Measurements from ENCODE around the gene SCO1.
"Not testable (repeated sequence)": the region's sequence is repeated elsewhere in the genome, so short reads cannot be mapped to it uniquely, and the experiment has no call there.

The SCO1 gene

DNA sequence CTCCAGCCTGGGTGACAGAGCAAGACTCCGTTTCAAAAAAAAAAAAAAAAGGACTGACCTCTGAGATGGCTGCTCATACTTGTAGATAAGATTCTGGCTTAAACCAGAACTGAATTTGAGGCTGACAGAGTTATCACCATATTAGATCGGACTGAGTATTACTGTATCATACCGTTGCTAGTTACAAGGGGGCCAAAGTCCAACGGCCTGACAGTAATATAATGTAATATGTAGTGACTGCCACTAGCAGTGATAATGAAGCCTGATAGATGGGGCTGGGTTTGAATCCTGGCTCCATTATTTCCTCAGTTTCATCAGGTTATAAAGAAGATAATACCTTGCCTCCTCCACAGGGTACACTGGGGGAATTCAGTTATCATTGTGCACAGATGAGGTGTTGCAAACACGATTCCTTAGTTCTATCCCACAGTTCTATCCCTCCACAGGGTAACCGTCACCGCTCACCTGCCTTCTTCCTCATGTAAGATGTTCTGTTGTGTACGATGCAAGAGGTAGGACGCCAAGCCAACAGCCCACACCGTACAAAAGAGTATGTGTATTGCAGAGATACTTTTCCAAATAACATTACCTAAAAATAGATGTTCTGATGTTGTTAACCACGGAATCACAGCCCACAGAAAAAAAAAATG is 27.3 kb upstream of the SCO1 start:
- no peak for DNase-seq

DNA sequence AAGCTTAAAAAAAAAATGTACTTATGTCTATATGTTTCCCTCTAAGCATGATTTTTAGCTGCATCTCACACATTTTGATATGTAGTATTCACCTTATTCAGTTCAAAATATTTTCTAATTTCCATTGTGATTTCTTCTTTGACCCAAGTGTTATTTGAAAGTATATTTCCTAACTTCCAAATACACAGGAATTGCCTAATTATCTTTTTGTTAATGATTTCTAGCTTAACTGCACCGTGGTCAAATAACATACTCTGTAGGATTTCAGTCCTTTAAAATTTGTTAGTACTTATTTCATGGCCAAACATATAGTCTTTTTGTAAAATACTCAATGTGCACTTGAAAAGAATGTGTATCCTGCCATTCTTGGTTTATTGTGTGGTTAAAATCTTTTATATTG is 21.2 kb upstream of the SCO1 start:
- DNase-seq, result no peak

DNA sequence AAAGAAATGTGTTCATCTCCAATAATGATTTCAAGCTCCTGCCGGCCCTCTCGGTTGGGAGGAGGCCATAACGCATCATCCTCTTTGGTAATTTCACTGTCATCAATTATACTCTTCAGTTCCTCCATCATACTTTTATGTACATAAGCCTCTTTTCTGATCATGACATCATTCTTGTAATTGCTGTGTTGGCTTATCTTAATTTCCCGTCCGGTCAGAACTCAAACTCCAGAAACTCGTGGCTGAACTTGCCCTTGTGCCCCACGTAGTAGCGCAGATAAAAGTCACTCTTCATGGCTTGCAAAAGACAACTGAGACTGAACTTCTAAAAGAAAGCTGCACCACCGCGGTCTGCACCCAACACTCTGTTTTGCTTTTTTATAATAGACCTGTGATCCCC is 18.9 kb upstream of the SCO1 start:
- DNase-seq, result no peak

DNA sequence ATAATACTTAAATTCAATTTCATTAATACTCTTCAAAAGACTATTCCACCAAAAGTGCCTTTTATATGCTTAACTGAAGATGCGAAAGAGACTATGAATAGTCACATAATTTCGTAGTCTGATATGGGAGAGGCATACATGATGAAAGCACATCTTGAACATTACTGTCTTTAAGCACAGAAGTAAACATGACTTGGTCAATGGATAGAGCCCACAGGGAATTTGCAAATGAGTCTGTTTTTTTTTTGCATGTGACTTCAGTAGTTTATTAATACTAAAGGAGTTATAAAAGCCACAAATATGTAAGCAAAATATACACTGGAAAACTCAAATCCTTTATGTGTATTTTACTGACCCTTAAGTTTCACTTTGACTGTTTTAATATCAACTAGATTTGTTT is 16.0 kb upstream of the SCO1 start:
- DNase-seq, result no peak

DNA sequence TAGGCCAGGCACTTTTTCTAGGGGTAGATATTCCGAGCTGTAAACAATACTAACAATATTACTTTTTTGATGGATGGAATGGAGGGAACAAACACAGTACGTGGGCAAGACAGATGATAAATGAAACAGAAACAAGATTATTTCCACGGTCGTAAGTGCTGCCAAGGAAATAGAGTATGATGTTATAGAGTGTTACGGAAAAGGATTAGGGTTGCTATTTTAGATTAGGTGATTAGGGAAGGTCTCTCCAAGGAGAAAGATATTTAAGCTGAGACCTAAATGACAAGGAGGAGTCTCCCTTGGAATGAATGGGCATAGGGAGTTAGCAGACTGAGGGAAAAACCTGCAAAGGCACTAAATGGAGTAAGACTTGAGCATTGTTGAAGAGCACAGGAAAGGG is 8.4 kb upstream of the SCO1 start:
- no peak for DNase-seq

DNA sequence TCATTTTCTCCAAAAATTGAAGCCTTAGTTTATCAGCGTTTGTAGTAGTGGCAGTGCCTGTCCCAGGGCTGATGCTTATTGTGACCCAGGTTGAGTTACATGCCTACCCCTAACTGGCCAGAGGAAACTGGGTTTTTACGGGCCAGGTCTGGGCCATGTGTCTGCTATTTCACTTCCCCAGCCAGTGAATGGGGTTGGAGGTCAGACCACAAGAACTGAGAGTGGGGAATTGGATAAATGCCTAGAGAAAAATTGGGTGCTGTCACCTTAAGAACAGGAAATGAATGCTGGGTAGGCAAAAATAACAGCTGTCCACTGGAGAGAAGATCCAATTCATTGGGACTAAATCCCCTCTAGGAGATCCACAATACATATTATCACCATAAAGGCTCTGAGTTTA is 5.2 kb upstream of the SCO1 start:
- no peak for DNase-seq

DNA sequence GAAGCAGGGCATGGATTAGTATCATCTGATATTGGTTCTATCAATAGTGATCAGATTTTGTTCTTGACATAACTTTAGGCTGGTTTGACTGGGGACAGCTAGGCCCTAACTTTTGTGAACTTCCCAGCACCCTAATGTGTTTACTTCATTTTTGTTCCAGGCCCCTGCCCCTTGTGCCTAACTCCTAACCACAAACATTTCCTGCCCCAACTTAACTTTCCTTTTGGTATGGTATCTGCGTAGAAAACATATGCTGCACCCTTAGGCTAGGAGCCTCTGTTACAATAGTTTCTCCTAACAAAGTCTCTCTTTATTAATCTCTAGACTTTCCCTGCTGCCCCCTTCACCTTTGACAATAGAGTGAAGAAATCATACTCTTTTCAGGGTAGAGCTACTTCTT is 2.5 kb upstream of the SCO1 start:
- no peak for DNase-seq

DNA sequence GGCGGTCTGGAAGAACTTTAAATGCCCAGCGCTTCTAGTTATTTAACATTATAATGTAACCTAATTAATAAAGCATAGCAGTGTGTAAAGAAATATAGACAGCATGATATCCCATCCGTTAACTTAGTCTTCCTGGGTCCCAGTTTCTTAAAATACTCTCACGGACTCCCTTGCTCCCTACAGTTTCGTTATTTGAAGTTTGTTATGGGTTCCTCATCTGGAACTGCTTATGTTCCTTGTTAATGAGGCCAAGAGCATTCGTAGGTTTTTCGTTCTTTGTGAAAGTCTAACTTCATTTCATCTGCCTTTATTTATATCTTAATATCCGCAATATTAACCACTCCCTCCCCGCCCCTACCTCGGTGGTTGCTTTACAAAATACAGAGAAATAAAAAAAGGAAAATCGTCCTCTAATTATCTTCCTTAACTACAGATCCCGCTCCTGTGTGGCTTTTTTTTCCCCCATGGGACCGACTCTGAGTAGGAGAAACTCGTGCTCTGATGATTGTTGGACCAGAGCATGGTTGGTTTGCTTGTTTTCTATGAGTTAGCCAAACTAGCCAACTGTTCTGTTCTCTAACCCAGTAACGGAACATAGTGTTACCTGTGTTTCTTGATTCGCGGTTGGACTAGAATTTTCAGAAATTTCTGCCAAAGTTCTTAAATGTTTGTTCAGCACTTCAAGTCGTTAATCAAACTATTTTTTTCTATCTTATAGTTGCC is 924 bp upstream of the SCO1 start:
- DNase-seq, result no peak

DNA sequence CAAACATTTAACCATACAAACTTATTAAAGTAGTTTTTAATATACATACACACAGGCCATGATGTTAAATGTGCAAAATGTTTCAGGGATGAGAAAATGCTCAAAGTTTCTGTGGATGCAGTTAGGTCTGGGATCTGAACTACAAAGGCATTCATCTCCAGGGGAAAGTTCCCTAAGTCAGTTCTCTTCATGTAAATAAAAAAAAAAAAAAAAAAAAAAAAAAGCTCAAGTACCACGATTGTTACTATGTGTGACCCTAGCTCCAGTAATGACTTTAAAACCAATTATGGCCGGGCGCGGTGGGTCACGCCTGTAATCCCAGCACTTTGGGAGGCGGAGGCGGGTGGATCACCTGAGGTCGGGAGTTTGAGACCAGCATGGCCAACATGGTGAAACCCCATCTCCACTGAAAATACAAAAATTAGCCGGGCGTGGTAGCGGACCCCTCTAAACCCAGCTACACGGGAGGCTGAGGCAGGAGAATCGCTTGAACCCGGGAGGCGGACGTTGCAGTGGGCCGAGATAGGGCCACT is 1.4 kb downstream of the SCO1 start:
- DNase-seq, result not testable (repeated sequence)

DNA sequence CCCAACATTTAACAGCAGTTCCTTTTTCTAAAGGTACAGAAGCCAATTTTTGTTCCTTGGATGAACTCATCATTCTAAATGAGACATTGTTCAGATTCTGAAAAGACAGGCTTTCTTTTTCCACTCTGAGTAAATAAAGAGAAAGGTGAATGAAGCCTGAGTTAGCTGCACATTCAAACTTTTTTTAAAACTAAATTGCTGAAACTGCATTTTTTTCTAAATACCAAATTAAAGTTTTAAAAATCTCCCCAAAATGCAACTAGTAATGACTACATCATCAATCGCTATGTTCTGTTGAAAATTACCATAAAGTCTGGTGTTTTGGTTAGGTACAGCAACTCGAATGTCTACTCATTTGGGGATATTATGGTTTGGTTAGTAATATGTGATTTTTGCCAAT is 9.8 kb downstream of the SCO1 start:
- DNase-seq, result no peak

DNA sequence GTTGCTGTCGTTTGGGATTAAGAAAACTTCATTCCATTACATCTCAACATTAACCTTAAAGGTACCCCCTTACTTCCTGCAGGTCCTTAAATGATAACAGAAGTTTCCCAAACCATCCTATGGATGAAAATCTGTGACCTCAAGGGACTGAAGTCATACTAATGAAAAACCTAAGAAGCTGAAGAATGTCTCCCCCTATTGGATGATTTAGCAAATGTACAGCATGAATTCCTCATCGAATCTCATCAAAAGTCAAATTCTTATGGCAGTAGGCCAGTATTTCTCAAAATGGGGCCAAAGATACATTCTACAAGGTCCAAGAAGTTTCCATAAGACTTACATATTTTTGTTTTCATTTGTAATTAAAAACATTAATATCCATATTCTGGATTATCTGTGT is 13.5 kb downstream of the SCO1 start:
- peak; percentile 20 for DNase-seq

DNA sequence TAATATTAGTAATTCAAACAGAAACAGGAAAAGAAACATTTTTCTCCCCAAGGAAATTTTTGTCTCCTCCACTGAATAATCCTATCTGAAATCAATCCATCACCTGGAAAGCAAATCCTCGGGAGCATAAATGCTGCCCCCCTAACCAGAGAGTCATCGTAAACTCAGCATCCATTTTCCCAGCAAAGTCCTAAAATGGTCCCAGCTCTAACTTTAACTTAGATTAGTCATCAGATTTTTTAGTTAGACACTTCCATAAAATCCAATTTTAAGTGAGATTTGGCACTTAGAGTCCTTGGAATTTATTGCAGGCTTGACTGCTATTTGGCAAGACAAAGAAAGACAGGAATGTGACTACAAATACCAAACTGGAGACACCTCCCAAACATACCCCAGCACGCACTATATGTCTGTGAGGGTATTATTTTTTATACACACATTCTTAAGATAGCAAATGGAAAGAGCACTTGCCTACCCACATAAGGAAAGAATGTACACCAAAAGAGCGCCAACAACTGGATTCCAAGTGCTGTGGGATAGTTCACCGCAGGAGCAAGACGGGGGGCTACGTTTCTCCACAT is 15.4 kb downstream of the SCO1 start:
- no peak for DNase-seq

DNA sequence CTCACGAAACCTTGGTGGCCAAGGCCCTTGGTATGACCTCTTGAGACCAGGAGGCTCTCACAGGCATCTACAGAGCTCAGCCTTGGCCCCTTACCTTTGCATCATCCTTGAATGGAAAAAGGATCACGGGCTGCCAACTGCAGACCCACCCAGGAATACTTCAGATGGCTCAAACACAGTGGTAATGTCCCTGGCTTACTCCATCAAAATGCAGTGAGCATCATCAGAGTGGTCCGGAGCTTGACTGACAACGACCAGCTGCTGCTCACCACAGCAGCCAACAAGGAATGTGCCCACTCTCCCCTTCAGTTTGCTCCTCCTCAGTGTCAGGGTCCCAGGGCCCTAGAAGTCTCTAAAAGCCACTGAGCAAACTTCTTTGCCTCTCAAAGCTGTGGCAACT is 22.6 kb downstream of the SCO1 start:
- no peak for DNase-seq

DNA sequence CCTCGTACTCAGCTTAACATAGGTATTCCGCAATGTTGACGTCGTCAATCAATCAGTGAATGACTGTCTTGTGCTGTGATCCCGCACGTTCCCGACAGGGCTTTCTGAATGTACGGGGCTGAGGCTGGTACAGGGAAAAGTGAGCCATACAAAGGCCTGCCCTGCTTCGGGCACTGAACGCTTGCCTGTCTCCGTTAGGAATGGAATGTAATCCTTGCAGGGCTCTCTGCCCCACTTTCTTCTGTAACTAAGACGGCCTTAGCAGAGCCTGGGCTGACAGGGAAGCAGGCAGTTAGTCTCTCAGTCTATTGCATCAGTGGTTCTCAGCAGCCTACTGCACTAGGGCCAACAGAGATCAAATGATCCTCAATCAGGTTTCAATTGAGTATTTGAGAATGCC is 24.0 kb downstream of the SCO1 start:
- DNase-seq, result no peak

DNA sequence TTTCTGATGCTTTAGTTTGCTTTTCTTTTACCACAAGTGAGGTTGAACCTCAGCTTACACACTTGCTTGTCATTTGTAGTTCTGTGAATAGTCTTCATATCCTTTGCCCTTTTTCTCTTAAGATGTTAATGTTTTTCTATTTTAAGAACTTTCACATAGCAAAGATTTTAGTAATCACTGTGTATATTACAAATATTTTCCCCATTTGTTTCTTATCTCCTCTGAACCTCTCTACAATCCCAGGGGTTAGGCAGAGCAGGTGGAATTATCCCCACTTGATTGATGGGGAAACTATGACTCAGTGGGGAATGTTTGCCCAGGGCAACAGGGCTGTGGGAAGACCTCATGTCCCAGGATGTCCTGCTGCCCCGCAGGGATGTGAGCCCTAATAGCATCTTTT is 28.6 kb downstream of the SCO1 start:
- no peak for DNase-seq

DNA sequence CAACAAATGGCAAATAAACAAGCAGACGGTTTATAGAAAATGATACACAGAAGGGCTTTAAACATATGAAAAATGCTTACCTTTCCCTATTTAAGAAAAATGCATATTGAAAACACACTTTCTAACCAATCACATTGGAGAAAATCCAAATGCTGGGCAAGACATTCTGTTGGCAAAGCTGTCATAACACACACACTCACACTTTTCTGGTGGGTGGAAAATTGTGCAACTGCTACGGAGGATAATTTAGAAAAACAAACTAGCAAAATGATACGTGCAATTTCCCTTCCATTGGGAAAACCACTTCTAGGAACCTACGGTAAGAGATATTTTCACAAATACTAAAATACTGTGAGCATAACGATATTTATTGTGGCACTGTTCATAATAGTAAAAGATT is 30.4 kb downstream of the SCO1 start:
- DNase-seq, result no peak

DNA sequence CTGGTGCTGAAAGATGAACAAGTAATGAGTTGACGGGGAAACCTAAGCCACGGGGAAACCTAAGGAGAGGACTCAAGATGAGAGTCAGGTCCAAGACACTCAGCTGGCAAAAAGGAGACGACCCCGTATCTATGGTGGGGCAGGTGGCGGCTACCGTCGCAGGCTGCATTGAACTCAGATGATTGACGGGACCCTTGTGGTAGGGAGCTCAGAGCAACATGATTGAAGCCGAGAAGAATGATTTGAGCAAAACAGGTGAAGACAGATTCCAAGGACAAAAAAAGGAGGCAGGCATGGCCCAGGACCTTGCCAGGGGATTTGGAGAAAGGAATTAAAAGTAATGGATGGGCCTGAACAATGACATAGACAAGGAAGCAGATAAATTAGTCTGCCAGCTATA is 32.8 kb downstream of the SCO1 start:
- no peak for DNase-seq

DNA sequence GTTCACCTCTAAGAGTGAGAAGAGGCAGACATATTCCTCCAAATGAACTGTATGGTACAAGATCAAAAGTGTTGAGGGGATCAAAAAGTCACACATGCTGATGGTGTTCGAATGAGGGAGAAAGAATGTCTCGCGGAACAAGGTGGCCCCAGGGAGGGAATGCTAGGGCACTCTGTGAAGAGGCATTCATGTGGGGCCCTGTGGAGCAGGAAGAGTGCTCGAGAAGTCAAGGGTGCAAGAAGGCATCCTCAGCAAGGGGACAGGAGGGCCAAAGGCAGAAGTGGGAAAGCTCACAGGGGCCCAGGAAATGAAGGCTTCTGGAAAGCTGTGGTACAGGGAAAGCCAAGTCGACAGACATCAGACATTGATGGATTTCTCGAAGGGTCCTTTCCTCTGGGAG is 34.1 kb downstream of the SCO1 start:
- DNase-seq, result no peak

DNA sequence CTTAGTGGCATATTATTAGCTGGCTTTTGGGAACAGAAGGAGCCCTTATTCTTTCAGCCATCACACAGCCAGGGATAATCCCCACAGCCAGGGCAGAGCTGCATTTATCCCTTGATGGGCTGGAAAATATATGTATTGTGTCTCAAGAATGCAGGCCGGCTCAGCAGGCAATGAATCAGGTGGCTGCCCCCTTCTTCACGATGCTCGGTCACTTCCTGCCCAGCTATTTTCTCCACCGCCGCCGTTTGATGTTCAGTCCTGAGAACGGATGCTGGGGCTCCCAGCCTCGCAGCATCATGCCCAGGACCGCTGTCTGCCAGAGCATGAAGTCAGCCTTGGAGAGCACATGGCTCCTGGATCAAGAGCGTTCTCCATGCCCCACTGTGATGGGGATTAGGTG is 35.9 kb downstream of the SCO1 start:
- DNase-seq, result no peak

DNA sequence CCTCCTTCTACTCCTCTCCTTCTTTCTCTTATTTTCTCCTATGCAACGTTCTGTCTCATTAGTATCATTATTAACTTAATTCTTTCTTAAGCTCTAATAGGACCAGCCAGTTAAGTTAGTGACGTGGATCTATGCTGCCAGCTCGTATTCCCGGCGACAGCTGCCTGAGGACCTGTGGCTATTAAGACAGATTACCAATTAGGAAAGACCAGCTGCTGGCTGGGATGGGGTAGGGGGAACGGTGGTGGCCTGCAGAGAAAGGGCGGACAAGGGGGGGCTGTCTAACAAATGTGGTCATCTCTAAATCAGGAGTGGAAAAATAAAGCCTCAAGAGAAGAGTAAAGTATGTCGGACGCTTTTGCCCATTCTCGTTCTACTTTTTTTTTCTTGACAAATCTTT is 39.5 kb downstream of the SCO1 start:
- DNase-seq, result no peak

DNA sequence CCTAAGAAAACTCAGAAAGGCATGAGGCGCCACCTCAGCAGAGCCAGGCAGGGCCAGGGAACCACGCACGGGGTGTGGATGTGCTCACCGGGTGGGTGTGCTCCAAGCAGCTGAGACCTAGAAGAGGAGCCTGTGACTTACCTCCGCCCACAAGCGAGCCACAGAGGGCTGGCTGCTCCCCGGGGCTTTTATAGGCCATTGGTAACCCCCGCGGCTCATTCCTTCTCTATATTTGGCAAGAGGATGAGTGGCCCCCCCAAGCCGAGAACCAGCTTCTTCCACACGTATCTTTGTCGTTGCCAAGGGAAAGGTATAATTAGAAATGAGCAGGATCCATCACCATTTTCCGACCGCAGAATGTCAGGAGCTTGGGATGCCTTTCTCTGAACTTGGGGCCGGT is 40.2 kb downstream of the SCO1 start, which contains the start of gene MYH3:
TSS of gene MYH3 (minus strand) at position 162 of the 400 bp plus-strand sequence. CDS start 2,245 bp downstream, outside the sequence.
- DNase-seq, result no peak

DNA sequence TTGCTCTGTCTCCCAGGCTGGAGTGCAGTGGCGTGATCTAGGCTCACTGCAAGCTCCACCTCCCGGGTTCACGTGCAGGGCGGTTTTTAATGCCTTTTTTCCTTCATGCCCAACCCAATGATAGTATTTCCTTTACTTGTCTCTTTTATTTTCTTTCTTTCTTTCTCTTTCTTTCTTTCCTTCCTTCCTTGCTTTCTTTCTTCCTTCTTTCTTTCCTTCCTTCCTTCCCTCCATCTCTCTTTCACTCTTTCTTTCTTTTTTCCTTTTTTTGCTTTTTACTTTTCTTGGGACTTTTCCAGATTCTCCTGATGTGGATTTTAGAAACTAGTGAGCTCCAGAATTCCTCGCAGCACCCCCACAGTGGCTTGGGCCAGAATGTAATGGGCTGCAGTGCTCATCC is 43.3 kb downstream of the SCO1 start:
- no peak for DNase-seq

DNA sequence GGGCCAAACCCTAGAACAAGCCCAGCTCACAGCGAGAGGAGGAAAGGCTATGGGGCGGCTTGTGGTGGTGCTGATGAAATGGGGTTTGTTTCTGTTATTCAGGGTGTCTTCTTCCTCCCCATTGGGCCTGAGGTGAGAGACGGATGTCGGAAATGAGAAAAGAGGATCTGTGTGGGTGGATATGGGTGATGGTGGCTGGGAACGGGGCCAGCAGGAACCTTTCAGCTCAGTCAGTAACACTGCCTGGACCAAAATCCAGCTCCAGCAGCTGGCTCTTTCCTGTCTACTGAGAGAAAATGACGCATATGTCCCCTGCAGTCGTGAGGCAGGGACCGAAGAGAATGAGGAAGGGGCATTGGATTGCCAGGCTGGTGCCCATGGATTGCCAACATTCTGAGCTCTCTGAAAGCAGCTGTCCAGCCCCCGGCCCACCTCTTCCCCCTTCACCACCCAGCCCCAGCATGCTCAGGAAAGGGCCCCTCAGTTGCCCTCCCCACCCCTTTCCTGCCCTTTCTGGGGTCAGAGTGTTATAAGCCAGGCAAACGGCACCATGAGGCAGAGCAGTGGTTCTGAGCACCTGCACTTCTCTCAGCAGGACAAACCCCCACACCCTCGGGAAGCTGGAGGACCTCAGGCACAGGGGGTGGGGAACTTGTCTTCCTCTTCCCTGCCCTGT is 44.2 kb downstream of the SCO1 start:
- DNase-seq, result no peak

DNA sequence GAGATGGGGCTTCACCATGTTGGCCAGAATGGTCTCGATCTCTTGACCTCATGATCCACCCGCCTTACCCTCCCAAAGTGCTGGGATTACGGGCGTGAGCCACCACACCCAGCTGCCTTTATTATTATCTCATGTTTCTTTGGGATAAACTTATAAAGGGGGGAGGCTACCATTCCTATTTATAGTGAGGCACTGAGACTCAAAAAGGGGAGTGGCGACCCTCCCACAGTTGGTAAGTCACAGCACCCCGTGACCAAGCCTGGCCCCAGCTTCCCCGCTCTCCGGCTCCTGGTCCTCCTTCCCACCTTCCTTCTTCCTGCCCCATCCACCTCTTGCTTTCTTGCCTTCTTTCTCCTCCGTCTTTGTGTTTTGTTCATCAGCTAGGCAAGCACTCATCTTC is 45.4 kb downstream of the SCO1 start:
- DNase-seq, result no peak

Measured in NCI-H1694 treated with DMSO at 0.1 percent for 48 hours (cell line).